NCI-H446 treated with DMSO at 0.1 percent for 48 hours (cell line): ENCODE results near the gene LBX2.
"Not testable (repeated sequence)": the region's sequence is repeated elsewhere in the genome, so short reads cannot be mapped to it uniquely, and the experiment has no call there.

Experiments
- DNase-seq: peaks from one replicate; lab custom pipeline; 2025; lab: John Stamatoyannopoulos, UW

Gene LBX2

DNA sequence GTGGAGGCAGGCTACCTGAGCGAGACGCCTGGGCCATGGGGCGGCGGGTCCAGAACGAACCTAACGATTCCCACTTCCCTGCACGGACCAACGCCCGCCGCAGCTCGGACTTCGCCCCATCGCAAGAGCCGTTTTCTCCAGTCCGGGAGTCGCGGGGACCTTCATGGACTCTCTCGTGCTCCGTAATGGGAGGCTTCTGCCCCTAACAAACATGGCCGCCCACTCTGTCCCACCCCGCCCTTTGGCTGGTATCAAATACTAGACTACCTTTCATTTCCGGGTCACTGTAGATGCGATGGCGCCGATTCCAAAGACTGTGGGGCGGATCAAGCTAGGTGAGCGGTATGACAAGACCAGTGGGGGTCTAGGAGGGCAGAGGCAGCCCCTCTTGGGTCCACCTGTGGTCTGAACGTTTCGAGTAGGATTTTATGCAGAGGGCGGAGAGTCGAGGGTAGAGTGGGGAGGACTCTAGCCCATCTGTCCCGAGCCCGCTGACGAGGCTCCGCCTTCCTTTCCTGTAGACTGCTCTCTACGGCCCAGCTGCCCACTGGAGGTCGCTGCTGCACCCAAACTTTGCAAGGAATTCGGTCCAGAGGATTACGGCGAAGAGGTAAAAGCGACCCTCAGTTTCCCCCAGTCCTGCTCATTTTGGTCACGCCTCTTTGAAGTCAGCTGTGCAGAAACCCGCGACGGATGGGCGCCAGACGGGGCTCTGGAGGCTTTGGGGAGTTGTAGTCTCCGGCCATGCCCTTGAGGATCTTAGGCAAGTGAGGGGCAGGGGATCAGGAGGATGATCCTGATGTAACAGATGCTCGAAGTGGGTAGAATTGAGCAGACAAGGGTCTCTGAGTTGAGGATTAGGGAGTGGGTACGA lies 16.4 kb downstream of the LBX2 start, which contains the start of the genes CCDC142 and TTC31:
TSS of gene CCDC142 (minus strand) at position 198 of the 874 bp plus-strand sequence. CDS start at position 37, 161 bp downstream.
TSS of gene TTC31 (plus strand) at position 281 of the 874 bp plus-strand sequence. CDS start at position 296, 15 bp downstream.
- DNase-seq: peak; percentile 80

DNA sequence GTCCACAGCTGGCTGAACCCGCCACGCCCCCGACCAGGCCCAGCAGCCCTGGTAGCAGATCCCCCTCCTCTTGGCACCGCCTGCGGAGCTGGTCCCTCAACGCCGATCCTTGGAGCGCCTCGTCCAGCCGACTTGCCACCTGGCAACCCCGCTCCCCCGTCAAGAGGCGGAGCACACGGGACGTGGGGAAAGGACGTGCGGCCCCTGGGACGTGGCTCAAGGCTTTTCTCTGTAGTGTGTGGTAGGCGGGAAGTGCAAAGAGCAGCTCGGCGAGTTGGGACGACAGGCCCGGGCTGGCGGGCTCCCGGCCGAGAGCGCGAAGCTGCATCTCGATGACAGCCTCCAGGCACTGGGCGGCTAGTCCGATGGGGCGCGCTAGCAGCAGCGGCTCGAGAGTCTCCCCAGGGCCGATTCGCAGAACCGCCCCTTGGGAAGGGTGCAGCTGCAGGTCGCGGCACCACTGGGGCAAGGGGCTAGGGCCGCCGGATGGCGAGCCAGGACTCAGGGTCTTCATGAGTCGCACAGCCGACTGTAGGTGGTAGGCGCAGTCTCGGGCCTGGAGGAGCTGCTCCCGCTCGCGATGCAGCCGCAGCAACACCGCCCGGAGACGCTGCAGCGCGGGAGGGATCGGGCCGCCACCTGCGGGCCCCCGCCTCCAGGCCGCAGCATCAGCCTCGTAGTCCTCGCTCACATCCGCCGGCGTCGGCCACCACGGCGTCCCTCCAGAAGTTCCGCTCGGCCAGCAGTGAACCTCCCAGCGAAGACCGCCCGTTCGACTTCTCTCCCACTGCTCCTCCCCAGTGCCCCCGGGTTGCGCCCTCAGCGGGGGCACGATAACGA lies 17.2 kb downstream of the LBX2 start:
- DNase-seq: no peak

DNA sequence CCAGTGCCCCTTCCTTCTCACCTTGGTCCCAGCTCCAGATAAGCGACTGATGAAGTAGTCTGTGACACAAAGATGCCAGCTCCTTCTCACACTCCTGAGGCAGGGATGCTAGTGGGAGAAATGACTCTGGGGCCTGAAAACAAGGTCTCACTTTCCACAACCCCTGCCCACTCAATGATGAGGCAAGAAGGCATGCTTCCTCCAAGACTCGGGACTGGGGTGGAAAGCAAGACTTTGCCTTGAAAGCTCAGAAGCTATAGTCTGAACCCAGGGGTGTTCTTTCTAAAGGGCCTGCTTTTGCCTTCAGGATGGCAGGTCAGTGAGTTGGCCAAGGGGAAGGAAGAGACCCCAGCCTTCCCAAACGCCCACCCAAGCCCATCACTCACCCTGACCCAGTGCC lies 18.0 kb downstream of the LBX2 start:
- DNase-seq: no peak

DNA sequence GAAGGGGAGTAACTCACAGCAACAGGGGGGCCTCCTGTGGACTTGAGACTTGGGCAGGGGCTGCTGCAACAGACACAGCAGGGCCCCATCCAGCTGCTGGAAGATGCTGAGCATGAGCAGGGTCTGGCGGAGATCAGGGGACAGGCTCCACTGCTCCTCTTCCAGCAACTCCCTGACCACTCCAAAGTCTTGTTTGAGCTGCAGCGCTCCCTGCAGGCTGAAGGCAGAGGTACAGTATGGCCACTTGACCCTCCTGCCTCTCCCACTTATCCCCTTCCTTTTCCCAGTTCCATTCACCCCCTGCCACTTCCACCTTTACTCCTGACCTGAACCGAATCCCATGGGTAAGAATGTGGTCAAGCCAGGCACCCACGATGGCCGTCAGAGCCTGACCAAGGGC lies 24.5 kb downstream of the LBX2 start:
- DNase-seq: no peak

DNA sequence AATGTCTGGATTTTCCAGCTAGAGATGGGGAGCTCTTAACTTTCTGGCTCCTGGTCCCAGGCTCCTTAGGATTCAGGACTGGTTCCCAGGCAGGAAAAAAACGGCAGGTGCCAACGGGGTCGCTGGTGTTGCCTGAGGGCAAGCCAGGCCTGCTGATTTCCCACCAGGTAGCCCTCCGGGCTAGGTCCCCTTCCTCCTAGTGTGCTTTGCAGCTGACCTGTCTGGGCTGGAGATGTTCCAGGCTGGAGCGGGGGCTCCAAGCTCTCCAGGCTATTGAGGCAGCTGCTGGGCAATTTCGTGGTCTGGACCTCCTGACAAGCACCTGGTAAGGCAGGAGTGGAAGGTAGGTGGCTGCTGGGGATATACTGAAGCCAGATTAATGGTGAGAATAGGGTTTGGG lies 24.9 kb downstream of the LBX2 start:
- no peak for DNase-seq

DNA sequence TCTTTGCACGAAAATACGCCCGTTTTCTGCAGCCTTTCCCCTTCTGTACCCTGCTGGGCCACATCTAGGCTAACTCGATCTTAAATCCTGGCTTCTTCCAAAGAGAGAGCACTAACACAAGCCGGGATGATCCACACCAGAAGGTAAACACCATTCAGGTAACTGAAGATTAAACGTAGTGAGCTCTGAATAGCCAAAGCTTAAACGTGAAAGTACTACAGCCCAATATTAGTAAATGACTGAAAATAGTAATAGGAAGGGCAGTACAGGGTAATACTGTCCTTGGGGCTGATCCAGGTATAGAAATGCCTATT lies 26.5 kb downstream of the LBX2 start:
- no peak for DNase-seq

DNA sequence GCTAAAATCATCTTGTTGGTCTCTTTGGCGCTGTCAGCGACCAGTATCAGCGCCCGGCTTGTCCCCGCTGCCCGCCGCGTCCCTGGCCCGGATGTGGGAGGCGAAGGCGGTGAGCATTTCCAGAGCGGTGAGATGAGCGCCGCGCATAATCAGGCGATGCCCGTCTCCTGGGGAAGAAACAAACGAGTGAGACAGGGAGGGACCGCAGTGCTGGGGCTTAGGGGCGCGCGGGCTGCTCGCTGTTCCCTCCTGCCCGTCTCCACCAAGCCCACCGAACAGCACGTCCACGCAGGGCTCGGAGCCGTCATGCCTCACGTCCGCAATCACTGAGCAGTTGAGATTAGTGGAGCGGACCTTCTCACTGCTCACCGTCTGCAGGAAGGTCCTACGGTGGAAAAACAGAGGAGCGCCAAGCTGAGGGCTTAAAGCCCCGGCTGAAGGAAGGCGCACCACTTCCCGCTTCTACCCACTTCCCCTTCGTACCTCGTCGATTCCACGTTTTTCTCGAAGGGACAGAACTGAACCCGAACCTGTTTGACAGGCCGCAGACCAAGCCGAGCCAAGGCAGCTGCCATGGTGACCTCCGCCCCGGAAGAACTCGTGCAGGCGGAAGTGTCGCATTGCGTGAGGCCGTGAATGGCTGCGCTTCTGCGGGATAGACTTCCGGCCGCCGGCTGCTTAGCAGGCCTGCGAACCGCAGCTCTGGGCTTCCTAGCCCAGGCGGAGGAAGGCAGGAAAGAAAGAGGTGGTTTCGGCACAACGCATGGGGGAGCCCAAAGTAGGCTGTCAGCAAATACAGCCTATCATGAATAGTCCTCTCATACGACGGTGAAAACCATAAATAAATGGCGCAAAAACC lies 27.1 kb downstream of the LBX2 start, which contains the start of gene MRPL53:
TSS of gene MRPL53 (minus strand) at position 595 of the 859 bp plus-strand sequence. CDS start at position 575, 20 bp downstream.
- DNase-seq: peak; percentile 76

DNA sequence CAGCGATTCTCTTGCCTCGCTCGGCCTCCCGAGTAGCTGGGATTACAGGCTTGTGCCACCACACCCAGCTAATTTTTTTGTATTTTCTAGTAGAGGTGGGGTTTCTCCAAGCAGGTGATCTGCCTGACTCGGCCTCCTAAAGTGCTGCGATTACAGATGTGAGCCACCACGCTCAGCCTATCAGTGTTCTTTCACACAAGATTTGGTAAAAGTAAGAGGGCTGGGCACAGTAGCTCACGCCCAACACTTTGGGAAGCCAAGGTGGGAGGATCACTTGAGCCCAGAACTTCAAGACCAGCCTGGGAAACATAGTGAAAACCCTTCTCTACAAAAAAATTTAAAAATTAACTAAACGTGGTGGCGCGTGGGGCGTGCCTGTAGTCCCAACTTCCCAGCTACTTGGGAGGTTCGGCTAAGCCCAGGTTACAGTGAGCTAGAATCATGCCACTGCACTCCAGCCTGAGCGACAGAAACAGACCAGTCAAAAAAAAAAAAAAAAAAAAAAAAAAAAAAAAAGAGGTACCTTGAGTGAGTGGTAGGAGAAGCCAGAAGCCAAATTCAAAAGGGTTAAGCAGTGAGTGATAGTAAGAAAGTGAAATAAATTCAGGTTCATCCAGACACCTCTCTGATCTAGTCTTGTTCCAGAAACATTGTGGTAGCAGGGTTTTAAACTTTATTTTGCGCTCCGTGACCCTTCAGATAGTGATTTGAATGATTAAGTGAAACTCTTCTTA lies 27.9 kb downstream of the LBX2 start:
- DNase-seq: no peak

DNA sequence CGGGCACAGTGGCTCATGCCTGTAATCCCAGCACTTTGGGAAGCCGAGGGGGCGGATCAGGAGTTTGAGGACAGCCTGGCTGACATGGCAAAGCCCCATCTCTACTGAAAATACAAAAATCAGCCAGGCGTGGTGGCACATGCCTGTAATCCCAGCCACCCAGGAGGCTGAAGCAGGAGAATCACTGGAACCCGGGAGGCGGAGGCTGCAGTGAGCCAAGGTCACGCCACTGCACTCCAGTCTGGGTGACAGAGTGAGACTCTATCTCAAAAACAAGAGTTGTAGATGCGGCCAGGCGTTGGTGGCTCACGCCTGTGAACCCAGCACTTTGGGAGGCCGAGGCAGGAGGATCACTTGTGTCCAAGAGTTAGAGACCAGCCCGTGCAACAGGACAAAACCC lies 28.7 kb downstream of the LBX2 start:
- not testable (repeated sequence) for DNase-seq

DNA sequence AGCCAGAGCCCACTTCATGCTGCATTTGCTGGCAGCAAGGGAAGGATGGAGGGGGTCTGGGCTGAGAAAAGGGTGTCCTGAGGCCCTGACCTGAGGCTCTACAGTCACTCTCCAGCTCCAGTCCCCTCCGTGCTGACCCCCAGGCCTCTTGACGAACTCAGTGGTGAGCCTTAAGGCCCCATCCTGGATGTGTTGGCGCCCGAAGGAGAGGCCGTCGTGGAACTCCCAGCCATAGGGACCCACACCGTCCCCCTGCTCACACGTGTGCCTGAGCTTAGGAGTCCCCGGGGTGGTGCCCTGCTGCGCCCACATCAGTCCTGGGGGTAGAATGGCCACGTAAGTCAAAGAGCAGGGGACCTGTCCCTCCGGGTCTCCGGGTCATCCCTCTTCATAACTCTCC lies 35.0 kb downstream of the LBX2 start:
- DNase-seq: no peak

DNA sequence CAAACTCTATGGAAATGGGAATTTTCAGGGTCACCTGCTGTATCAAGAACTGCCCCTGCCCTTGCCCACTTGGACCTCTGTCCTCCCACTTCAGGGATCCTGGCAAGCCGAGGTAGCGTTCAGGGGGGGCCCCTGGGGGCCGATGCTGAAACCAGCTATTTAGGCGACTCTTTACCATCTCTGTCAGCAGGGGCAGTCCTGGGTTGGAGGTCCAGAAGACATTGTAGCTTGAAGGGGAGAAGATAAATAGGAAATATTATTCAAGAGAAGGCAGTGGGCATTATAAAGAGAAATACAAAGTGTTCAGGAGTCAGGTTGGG lies 36.7 kb downstream of the LBX2 start:
- DNase-seq: no peak

DNA sequence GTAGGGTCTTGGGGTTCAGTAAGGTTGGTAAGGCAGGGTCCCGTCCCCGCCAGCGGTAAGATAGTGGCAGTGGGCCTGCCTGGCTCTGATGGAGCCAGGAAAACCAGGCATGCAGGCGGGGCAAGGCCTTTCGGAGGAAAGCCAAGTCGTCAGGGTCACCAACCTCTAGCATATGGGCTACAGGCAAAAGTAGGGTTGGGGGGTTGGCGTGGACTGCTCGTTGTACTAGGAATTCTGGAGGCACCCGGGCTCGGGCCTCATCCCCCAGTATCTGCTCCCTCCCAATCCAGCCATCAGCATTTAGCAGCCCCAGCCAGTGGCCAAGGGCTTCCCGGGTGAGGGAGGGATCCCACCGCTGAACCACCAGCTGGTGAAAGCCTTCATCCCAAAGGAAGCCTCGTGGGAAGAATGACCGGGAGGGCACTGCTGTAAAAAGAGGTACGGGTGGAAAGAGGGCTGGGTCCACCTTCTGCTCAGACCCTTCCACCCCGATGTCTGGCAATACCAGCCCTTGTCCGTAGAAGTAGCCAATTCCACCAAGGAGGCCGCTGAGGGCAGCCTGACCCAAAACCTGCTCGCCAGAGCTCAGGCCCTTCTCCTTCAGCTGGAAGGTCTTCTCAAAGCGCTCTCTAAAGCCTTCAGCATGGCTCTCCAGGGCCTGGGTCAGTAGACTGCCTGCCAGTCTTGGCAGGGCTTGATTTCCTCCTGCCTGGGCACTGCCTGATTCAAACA lies 37.2 kb downstream of the LBX2 start:
- DNase-seq: no peak

DNA sequence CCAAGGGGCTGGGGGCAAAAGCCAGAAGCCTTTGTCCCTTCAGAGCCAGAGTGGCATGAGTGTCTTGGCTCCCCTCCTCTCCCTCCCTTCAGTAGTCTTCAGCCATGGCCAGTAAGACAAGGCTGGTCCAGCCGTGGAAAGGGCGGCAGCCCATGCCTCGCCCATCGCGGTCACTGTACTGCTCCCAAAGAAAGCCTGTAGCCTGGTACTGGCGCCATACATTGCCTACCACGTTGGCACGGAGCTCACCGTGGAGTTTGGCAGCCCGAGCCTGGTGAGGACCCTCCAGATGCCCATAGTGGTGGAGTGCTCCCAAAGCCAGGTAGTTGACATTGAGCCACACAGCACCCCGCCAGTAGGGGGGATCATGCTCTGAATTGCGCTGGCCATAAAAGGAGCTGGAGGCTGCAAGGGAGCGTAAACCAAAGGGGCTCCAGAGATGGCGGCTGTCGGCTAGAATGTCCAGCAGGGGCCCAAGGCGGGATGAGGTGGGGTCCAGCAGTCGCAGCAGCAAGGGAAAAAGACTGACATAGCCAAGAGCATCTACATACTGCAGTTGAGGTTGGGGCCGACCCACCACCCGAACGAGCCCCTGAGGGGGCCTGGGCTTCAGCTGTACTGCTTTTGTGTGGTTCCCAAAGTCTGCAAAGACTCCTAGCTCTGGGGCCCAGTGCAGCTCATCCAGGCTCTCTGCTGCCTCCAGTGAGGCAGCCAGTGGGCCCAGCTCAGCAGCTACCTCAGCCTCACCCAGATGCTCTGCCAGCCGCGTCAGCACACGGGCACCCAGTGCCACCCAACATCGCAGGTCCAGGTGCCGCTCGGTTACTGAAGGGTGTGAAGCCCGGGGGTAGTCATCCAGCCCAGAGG lies 38.0 kb downstream of the LBX2 start:
- DNase-seq: no peak

DNA sequence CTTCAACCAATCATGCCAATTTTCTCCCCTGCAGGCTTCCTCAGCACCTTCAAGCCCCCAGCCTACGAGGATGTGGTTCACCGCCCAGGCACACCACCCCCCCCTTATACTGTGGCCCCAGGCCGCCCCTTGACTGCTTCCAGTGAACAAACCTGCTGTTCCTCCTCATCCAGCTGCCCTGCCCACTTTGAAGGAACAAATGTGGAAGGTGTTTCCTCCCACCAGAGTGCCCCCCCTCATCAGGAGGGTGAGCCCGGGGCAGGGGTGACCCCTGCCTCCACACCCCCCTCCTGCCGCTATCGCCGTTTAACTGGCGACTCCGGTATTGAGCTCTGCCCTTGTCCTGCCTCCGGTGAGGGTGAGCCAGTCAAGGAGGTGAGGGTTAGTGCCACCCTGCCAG lies 39.2 kb downstream of the LBX2 start:
- DNase-seq: not testable (repeated sequence)

DNA sequence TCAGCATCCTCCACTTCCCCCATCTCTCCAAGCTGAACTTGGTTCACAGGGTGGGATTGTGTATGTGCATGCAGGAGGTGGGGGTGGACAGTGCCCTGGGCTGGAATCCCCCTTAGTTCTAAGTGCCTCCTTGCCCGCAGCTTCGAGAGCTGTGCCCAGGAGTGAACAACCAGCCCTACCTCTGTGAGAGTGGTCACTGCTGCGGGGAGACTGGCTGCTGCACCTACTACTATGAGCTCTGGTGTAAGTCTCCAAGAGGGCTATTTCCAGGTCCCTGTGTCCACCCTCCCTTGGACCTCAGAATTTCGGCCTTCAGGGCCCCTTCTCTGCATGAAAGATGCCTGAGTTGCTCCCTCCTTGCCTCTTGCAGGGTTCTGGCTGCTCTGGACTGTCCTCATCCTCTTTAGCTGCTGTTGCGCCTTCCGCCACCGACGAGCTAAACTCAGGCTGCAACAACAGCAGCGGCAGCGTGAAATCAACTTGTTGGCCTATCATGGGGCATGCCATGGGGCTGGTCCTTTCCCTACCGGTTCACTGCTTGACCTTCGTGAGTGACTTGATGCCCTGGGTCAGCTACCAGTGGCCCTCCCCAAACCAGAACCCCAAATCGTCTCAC lies 39.8 kb downstream of the LBX2 start:
- not testable (repeated sequence) for DNase-seq

DNA sequence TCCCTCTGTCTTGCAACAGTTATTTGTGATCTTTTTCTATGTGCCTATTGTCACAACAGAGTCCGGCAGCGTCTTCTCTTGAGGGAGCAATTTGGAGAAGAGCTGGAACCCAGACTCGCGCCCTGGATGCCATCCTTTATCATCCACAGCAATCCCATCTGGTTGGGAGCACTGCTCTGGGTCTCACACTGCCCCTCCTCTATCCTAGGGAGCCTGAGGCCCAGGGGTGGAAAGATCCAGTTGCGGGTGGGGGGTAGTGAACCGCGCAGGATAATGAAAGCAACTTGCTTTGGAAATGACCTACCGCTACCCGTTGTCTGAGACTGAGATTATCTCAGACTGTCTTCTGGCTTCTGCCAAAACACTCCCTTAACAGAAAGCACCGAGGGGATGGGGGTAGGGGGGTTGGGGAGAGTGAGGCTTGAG lies 40.5 kb downstream of the LBX2 start:
- DNase-seq: no peak

DNA sequence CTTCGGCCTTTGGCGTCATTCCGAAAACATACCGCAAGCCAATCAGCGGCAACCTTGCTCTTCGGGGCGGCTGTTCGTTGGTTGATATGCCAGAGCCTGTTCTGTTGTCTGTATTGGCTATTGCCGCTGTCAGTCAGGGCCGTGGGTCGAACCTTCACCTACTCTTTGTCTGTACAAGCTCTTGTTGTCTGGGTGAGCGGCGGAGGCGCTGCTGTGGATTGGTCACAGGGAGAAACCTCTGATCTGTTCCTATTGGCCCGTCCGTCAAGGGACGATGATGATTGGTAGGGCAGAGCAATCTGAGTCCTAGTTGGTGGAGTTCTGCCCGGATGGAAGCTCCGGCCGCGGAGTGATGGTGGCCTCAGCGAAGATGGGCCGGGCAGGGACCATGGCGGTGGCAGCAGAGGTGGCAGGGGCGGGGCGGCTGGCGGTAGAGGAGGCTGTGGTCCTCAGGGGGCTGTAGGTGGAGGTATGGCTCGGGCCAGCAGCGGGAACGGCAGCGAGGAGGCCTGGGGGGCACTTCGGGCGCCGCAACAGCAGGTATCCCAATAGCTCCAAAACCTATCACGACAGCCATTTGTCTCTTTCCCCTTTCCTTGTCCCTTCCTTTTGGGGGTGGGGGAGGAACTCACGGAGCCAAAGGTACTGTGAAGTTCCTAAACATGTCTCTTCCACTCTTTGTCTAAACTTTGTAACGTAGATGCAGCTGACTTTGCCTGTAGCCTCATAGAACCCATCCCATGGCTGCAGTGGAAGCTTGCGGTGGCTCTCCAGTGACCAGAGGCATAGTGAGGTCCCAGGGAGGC lies 41.1 kb downstream of the LBX2 start, which contains the start of gene WBP1:
TSS of gene WBP1 (plus strand) at position 307 of the 806 bp plus-strand sequence. CDS start at position 472, 165 bp downstream.
- peak; percentile 100 for DNase-seq

DNA sequence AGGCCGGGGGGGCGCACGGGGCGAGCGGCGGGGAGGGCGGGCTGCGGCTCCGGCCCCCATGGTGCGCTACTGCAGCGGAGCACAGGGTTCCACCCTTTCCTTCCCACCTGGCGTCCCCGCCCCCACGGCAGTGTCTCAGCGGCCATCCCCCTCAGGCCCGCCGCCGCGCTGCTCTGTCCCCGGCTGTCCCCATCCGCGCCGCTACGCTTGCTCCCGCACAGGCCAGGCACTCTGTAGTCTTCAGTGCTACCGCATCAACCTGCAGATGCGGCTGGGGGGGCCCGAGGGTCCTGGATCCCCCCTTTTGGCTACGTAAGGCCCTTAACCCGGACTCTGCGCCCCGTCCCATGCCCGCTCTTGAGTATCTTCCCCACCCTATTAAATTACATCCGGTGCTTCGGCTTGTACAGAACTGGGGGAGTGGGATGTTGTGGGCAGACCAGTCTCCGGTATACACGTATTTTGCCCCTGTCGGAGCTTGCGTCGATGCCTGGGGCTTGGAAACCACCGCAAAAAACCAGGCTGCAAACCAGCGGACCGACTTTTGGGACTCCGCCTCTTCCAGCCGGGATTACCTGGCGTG lies 41.8 kb downstream of the LBX2 start:
- no peak for DNase-seq
